Breast epithelium (tissue), 4 donors: ENCODE data around the gene NFATC3. TPM values are rescaled to one million over a fixed set of nuclear protein-coding genes. Genes with fewer than 3 reads are reported as not detected.
A peak's percentile ranks its signal among the peaks of the same experiment; 100 is the strongest.

ENCODE experiments used
- DNase-seq, 2 donors: peaks; one replicate each; pipeline ENCODE4 v3.0.0-alpha.2; 2019; ENCODE audit warnings: low spot score in 2 of 2
- H3K27ac ChIP-seq, 2 donors: fragments of 200-600 bp; sonication (generic) in 1 of 2; one replicate each; pipeline ENCODE4 v1.5.1; 2016 to 2019; ENCODE audit warnings: mild to moderate bottlenecking in 1 of 2
- H3K27me3 ChIP-seq, 2 donors: fragments of 200-600 bp; sonication (generic) in 1 of 2; one replicate each; pipeline versions ENCODE4 v1.5.1 to v1.6.0; 2017 to 2019; ENCODE audit warnings: control low read depth in 1 of 2, mild to moderate bottlenecking in 1 of 2
- H3K36me3 ChIP-seq: fragments of 200-600 bp; one replicate; pipeline ENCODE4 v1.5.1; 2019
- H3K4me1 ChIP-seq, 2 donors: fragments of 200-600 bp; sonication (generic); one replicate each; pipeline ENCODE4 v1.5.1; 2016 to 2019; ENCODE audit warnings: control low read depth in 1 of 2
- H3K4me3 ChIP-seq, 3 donors: fragments of 200-600 bp; sonication (generic); 1 replicate in 2 of 3; 2 replicates in 1 of 3; pipeline ENCODE4 v1.5.1; 2016 to 2019; ENCODE audit warnings: mild to moderate bottlenecking in 3 of 3, moderate library complexity in 2 of 3
- H3K9me3 ChIP-seq, 2 donors: fragments of 200-600 bp; sonication (generic) in 1 of 2; one replicate each; pipeline ENCODE4 v1.5.1; 2016 to 2019; ENCODE audit warnings: control low read depth in 1 of 2
- CTCF ChIP-seq, 3 donors: fragments of 450-650 bp; IDR thresholded peaks; one replicate each; pipeline ENCODE4 v1.5.1; 2016 to 2017; ENCODE audit warnings: antibody characterized with exemption in 3 of 3, mild to moderate bottlenecking in 3 of 3, moderate library complexity in 3 of 3
- POLR2A ChIP-seq: fragments of 450-650 bp; IDR thresholded peaks from one replicate; pipeline ENCODE4 v1.6.1; 2016; ENCODE audit warnings: antibody characterized with exemption, mild to moderate bottlenecking, moderate library complexity
- POLR2AphosphoS5 ChIP-seq, 3 donors: sonication (generic); formaldehyde crosslinking; IDR thresholded peaks; one replicate each; pipeline ENCODE4 v1.6.1; 2017; ENCODE audit warnings: antibody characterized with exemption in 3 of 3
- intact Hi-C: fragments of 100-400 bp; cut with DNase I; formaldehyde crosslinking; loops from one replicate; pipeline ENCODE4 v1.15.1; 2023; ENCODE audit warnings: low total_unique reads
- total RNA-seq, 3 donors: library from RNA; depleted of rRNA; stranded (reverse); fragments of >200 nt; gene quantifications; one replicate each; pipeline ENCODE4 v1.1.0, GENCODE V29; 2016

Gene NFATC3
- total RNA-seq, 3 donors from 2014 or later: 52.0 to 64.2 (median 60.6) TPM

- no peak overlapping the region for H3K4me3 ChIP-seq
- no peaks in the 10 kb centered on the region for H3K27me3 ChIP-seq
- intact Hi-C loops: no loop called here
- no peaks in the 10 kb centered on the region for H3K36me3 ChIP-seq
- TF ChIP-seq POLR2A: no peak
- peak; percentile 60 to 65 (median 63) for TF ChIP-seq CTCF (IDR thresholded peaks at IDR 0.05)
- TF ChIP-seq POLR2AphosphoS5 (IDR thresholded peaks at IDR 0.05): no peak
- peak overlapping the region in 1 of 2 donors; percentile 48 for H3K27ac ChIP-seq
- no peaks in the 10 kb centered on the region for H3K9me3 ChIP-seq
- DNase-seq: no peak
- H3K4me1 ChIP-seq: no peaks in the 10 kb centered on the region
Measured at GRCh38 chr16:68064791-68065365, 20.3 kb upstream of the NFATC3 start.

- no peaks in the 10 kb centered on the region for H3K27me3 ChIP-seq
- intact Hi-C loops: no loop called here
- H3K4me3 ChIP-seq: no peak overlapping the region
- no peaks in the 10 kb centered on the region for H3K36me3 ChIP-seq
- H3K9me3 ChIP-seq: no peaks in the 10 kb centered on the region
- no peak for DNase-seq
- H3K27ac ChIP-seq: no peak overlapping the region
- no peak for TF ChIP-seq POLR2A
- TF ChIP-seq POLR2AphosphoS5 (IDR thresholded peaks at IDR 0.05): no peak
- no peak for TF ChIP-seq CTCF (IDR thresholded peaks at IDR 0.05)
- H3K4me1 ChIP-seq: no peaks in the 10 kb centered on the region
Measured at GRCh38 chr16:68065716-68066305, 19.4 kb upstream of the NFATC3 start.

- no peak overlapping the region for H3K27ac ChIP-seq
- no peaks in the 10 kb centered on the region for H3K27me3 ChIP-seq
- TF ChIP-seq CTCF (IDR thresholded peaks at IDR 0.05) (no peak), POLR2AphosphoS5 (IDR thresholded peaks at IDR 0.05) (no peak), POLR2A (no peak)
- intact Hi-C loops: no loop called here
- no peaks in the 10 kb centered on the region for H3K4me1 ChIP-seq
- no peaks in the 10 kb centered on the region for H3K9me3 ChIP-seq
- no peak for DNase-seq
- no peak overlapping the region for H3K4me3 ChIP-seq
- no peaks in the 10 kb centered on the region for H3K36me3 ChIP-seq
Measured at GRCh38 chr16:68066763-68067162, 18.4 kb upstream of the NFATC3 start.

GRCh38 chr16:68068926-68069325 lies 16.2 kb upstream of the NFATC3 start:
- DNase-seq: no peak
- H3K36me3 ChIP-seq: no peaks in the 10 kb centered on the region
- H3K27ac ChIP-seq: no peak overlapping the region
- H3K9me3 ChIP-seq: no peaks in the 10 kb centered on the region
- intact Hi-C loops: no loop called here
- H3K4me3 ChIP-seq: no peak overlapping the region
- TF ChIP-seq CTCF (IDR thresholded peaks at IDR 0.05) (no peak), POLR2A (no peak), POLR2AphosphoS5 (IDR thresholded peaks at IDR 0.05) (no peak)
- H3K4me1 ChIP-seq: no peaks in the 10 kb centered on the region
- no peaks in the 10 kb centered on the region for H3K27me3 ChIP-seq

GRCh38 chr16:68069511-68070248 lies 15.5 kb upstream of the NFATC3 start:
- no peak overlapping the region for H3K27ac ChIP-seq
- intact Hi-C loops: no loop called here
- no peaks in the 10 kb centered on the region for H3K9me3 ChIP-seq
- no peaks in the 10 kb centered on the region for H3K36me3 ChIP-seq
- no peaks in the 10 kb centered on the region for H3K4me1 ChIP-seq
- no peak for DNase-seq
- H3K27me3 ChIP-seq: no peaks in the 10 kb centered on the region
- H3K4me3 ChIP-seq: no peak overlapping the region
- TF ChIP-seq POLR2AphosphoS5 (IDR thresholded peaks at IDR 0.05) (no peak), POLR2A (no peak), CTCF (IDR thresholded peaks at IDR 0.05) (no peak)
